HEK293 (cell line): ENCODE results near the gene C12orf57.

Experiments
- CTCF ChIA-PET: fragments of 350-600 bp; formaldehyde crosslinking; extraction: SDS; loops from one replicate; lab custom pipeline; 2021; ENCODE audit warnings: antibody characterized with exemption; lab: Yijun Ruan, JAX
- POLR2A ChIA-PET: fragments of 300-600 bp; formaldehyde crosslinking; extraction: SDS; loops from one replicate; lab custom pipeline; 2020; ENCODE audit warnings: antibody characterized with exemption, inconsistent platforms; lab: Yijun Ruan, JAX
- H3K27ac ChIP-seq: fragments of 200-500 bp; sonication (Bioruptor generic); 2 replicates; pipeline ENCODE4 v1.5.1; 2014; ENCODE audit warnings: low read depth, low read length, control low read depth, inconsistent platforms; ENCODE audit errors: extremely low read depth
- H3K36me3 ChIP-seq, 2 experiments: fragments of 200-500 bp in 1 of 2; sonication (Bioruptor generic) in 1 of 2; 1 replicate in 1 of 2; 2 replicates in 1 of 2; pipeline ENCODE4 v1.5.1; 2014 to 2017; ENCODE audit warnings: inconsistent platforms in 2 of 2, low read length in 2 of 2; ENCODE audit not compliant: control insufficient read depth in 2 of 2, insufficient read depth in 1 of 2
- H3K4me1 ChIP-seq: fragments of 200-500 bp; sonication (Bioruptor generic); 2 replicates; pipeline ENCODE4 v1.5.1; 2014; ENCODE audit warnings: mild to moderate bottlenecking, low read length, inconsistent platforms; ENCODE audit not compliant: control insufficient read depth, insufficient read depth
- H3K4me3 ChIP-seq: 2 replicates; pipeline ENCODE4 v1.5.1; 2011; ENCODE audit warnings: low read depth, mild to moderate bottlenecking, control low read depth, low read length, moderate library complexity
- H3K9me3 ChIP-seq: fragments of 200-500 bp; sonication (Bioruptor generic); 2 replicates; pipeline ENCODE4 v1.5.1; 2014; ENCODE audit warnings: low read depth, low read length, inconsistent platforms; ENCODE audit not compliant: control insufficient read depth, insufficient read depth
- SCRT2 ChIP-seq: fragments of 450-650 bp; formaldehyde crosslinking; IDR thresholded peaks from 2 replicates; pipeline ENCODE4 v1.5.1; 2016; ENCODE audit warnings: missing biosample characterization, missing genetic modification characterization
- TRIM28 ChIP-seq: IDR thresholded peaks from 2 replicates; pipeline ENCODE4 v1.6.1; 2011; ENCODE audit warnings: low read length, control low read depth, borderline replicate concordance
- ZBTB20 ChIP-seq: fragments of 450-650 bp; formaldehyde crosslinking; IDR thresholded peaks from 2 replicates; pipeline ENCODE4 v1.5.1; 2016; ENCODE audit warnings: missing biosample characterization, missing genetic modification characterization
- ZNF121 ChIP-seq: fragments of 450-650 bp; formaldehyde crosslinking; IDR thresholded peaks from 2 replicates; pipeline ENCODE4 v1.5.1; 2016; ENCODE audit warnings: missing biosample characterization, missing genetic modification characterization
- ZNF140 ChIP-seq: fragments of 450-650 bp; formaldehyde crosslinking; IDR thresholded peaks from 2 replicates; pipeline ENCODE4 v1.5.1; 2016; ENCODE audit warnings: missing biosample characterization, missing genetic modification characterization
- ZNF155 ChIP-seq: fragments of 450-650 bp; formaldehyde crosslinking; IDR thresholded peaks from 2 replicates; pipeline ENCODE4 v1.5.1; 2016; ENCODE audit warnings: missing biosample characterization, missing genetic modification characterization
- ZNF223 ChIP-seq: fragments of 450-650 bp; formaldehyde crosslinking; IDR thresholded peaks from 2 replicates; pipeline ENCODE4 v1.5.1; 2016; ENCODE audit warnings: missing biosample characterization, missing genetic modification characterization
- ZNF23 ChIP-seq: fragments of 450-650 bp; formaldehyde crosslinking; IDR thresholded peaks from 2 replicates; pipeline ENCODE4 v1.5.1; 2016; ENCODE audit warnings: missing biosample characterization, missing genetic modification characterization, borderline replicate concordance
- ZNF341 ChIP-seq: fragments of 450-650 bp; formaldehyde crosslinking; IDR thresholded peaks from 2 replicates; pipeline ENCODE4; 2016; ENCODE audit warnings: low read depth, missing biosample characterization, missing genetic modification characterization
- ZNF514 ChIP-seq: fragments of 450-650 bp; formaldehyde crosslinking; IDR thresholded peaks from 2 replicates; pipeline ENCODE4 v1.5.1; 2016; ENCODE audit warnings: missing biosample characterization, missing genetic modification characterization
- ZNF530 ChIP-seq: fragments of 450-650 bp; formaldehyde crosslinking; IDR thresholded peaks from 2 replicates; pipeline ENCODE4 v1.5.1; 2016; ENCODE audit warnings: low read depth, missing biosample characterization, missing genetic modification characterization
- ZNF621 ChIP-seq: fragments of 450-650 bp; formaldehyde crosslinking; IDR thresholded peaks from 2 replicates; pipeline ENCODE4 v1.5.1; 2017; ENCODE audit warnings: missing biosample characterization, missing genetic modification characterization
- ZNF747 ChIP-seq: fragments of 450-650 bp; formaldehyde crosslinking; IDR thresholded peaks from 2 replicates; pipeline ENCODE4 v1.5.1; 2016; ENCODE audit warnings: missing biosample characterization, missing genetic modification characterization
- ZNF837 ChIP-seq: fragments of 450-650 bp; formaldehyde crosslinking; IDR thresholded peaks from 2 replicates; pipeline ENCODE4 v1.5.1; 2016; ENCODE audit warnings: missing biosample characterization, missing genetic modification characterization
- TF ChIP-seq, protein P1 (sequence below): fragments of 450-650 bp; formaldehyde crosslinking; IDR thresholded peaks from 2 replicates; pipeline ENCODE4 v1.5.1; 2016; ENCODE audit warnings: missing biosample characterization, missing genetic modification characterization, borderline replicate concordance
- TF ChIP-seq, protein P2 (sequence below): fragments of 450-650 bp; formaldehyde crosslinking; IDR thresholded peaks from 2 replicates; pipeline ENCODE4 v1.5.1; 2016; ENCODE audit warnings: missing biosample characterization, missing genetic modification characterization
- TF ChIP-seq, protein P3 (sequence below): fragments of 450-650 bp; formaldehyde crosslinking; IDR thresholded peaks from 2 replicates; pipeline ENCODE4 v1.5.1; 2016; ENCODE audit warnings: missing biosample characterization, missing genetic modification characterization
- TF ChIP-seq, protein P4 (sequence below): IDR thresholded peaks from 2 replicates; pipeline ENCODE4 v1.6.1; 2011; ENCODE audit warnings: mild to moderate bottlenecking, low read depth, low read length, borderline replicate concordance
- TF ChIP-seq, protein P5 (sequence below): sonication (generic); formaldehyde crosslinking; IDR thresholded peaks from 2 replicates; pipeline ENCODE4 v1.8.1; 2022; ENCODE audit warnings: mild to moderate bottlenecking, moderate library complexity, missing genetic modification reagents

The C12orf57 gene

DNA sequence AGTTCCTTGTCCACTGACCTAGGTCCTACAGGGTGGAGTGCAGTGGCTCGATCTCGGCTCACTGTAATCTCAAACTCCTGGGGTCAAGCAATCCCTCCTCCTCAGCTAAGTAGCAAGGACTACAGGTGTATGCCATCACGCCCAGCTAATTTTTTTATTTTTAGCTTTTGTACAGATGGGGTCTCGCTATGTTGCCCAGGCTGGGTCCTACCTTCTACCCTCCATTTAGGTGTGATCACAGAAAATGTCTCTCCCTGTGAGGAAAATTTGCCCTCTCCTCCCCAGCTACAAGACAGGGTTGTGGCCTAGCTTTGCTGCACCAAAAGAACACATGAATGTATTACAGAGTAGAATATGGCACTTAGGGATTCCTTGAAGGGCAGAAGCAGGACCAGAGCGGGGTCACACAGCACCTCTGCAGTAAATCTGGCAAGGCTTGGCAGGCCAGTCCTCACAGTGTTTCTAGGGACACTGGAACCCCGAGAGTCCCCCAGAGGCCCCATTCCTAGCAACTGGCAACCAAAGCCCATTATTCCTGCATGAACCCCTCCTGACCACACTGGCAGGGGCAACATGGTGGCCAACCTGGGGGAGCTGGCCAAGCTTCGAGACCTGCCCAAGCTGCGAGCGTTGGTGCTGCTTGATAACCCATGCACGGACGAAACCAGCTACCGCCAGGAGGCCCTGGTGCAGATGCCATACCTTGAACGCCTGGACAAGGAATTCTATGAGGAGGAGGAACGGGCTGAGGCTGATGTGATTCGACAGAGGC, 31.5 kb upstream of the C12orf57 start:
- Histone ChIP-seq H3K27ac (no peak overlapping the region), H3K4me3 (no peak overlapping the region), H3K4me1 (peaks cover 7% of the 10 kb centered on the region), H3K36me3 (peaks cover 4 to 16% of the 10 kb centered on the region in 2 experiments; a peak in 2 of 3 replicates), H3K9me3 (no peaks in the 10 kb centered on the region)
- CTCF ChIA-PET, result interaction anchor here (1.0 to 3.1 kb wide), 5 partner anchors 11 to 201 kb away, joined by 3 to 17 read pairs (median 5); no protein-coding TSS in a partner anchor
- TF ChIP-seq, protein P1, sequence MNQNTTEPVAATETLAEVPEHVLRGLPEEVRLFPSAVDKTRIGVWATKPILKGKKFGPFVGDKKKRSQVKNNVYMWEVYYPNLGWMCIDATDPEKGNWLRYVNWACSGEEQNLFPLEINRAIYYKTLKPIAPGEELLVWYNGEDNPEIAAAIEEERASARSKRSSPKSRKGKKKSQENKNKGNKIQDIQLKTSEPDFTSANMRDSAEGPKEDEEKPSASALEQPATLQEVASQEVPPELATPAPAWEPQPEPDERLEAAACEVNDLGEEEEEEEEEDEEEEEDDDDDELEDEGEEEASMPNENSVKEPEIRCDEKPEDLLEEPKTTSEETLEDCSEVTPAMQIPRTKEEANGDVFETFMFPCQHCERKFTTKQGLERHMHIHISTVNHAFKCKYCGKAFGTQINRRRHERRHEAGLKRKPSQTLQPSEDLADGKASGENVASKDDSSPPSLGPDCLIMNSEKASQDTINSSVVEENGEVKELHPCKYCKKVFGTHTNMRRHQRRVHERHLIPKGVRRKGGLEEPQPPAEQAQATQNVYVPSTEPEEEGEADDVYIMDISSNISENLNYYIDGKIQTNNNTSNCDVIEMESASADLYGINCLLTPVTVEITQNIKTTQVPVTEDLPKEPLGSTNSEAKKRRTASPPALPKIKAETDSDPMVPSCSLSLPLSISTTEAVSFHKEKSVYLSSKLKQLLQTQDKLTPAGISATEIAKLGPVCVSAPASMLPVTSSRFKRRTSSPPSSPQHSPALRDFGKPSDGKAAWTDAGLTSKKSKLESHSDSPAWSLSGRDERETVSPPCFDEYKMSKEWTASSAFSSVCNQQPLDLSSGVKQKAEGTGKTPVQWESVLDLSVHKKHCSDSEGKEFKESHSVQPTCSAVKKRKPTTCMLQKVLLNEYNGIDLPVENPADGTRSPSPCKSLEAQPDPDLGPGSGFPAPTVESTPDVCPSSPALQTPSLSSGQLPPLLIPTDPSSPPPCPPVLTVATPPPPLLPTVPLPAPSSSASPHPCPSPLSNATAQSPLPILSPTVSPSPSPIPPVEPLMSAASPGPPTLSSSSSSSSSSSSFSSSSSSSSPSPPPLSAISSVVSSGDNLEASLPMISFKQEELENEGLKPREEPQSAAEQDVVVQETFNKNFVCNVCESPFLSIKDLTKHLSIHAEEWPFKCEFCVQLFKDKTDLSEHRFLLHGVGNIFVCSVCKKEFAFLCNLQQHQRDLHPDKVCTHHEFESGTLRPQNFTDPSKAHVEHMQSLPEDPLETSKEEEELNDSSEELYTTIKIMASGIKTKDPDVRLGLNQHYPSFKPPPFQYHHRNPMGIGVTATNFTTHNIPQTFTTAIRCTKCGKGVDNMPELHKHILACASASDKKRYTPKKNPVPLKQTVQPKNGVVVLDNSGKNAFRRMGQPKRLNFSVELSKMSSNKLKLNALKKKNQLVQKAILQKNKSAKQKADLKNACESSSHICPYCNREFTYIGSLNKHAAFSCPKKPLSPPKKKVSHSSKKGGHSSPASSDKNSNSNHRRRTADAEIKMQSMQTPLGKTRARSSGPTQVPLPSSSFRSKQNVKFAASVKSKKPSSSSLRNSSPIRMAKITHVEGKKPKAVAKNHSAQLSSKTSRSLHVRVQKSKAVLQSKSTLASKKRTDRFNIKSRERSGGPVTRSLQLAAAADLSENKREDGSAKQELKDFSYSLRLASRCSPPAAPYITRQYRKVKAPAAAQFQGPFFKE (tag by site-specific recombination), result no peak
- TF ChIP-seq ZNF121 (tag by site-specific recombination) (peak; percentile 73), ZNF530 (no peak), ZNF621 (tag by site-specific recombination) (no peak), ZNF23 (tag by site-specific recombination) (no peak)
- TF ChIP-seq, protein P2, sequence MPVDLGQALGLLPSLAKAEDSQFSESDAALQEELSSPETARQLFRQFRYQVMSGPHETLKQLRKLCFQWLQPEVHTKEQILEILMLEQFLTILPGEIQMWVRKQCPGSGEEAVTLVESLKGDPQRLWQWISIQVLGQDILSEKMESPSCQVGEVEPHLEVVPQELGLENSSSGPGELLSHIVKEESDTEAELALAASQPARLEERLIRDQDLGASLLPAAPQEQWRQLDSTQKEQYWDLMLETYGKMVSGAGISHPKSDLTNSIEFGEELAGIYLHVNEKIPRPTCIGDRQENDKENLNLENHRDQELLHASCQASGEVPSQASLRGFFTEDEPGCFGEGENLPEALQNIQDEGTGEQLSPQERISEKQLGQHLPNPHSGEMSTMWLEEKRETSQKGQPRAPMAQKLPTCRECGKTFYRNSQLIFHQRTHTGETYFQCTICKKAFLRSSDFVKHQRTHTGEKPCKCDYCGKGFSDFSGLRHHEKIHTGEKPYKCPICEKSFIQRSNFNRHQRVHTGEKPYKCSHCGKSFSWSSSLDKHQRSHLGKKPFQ (tag by site-specific recombination), result no peak
- TF ChIP-seq, protein P3, sequence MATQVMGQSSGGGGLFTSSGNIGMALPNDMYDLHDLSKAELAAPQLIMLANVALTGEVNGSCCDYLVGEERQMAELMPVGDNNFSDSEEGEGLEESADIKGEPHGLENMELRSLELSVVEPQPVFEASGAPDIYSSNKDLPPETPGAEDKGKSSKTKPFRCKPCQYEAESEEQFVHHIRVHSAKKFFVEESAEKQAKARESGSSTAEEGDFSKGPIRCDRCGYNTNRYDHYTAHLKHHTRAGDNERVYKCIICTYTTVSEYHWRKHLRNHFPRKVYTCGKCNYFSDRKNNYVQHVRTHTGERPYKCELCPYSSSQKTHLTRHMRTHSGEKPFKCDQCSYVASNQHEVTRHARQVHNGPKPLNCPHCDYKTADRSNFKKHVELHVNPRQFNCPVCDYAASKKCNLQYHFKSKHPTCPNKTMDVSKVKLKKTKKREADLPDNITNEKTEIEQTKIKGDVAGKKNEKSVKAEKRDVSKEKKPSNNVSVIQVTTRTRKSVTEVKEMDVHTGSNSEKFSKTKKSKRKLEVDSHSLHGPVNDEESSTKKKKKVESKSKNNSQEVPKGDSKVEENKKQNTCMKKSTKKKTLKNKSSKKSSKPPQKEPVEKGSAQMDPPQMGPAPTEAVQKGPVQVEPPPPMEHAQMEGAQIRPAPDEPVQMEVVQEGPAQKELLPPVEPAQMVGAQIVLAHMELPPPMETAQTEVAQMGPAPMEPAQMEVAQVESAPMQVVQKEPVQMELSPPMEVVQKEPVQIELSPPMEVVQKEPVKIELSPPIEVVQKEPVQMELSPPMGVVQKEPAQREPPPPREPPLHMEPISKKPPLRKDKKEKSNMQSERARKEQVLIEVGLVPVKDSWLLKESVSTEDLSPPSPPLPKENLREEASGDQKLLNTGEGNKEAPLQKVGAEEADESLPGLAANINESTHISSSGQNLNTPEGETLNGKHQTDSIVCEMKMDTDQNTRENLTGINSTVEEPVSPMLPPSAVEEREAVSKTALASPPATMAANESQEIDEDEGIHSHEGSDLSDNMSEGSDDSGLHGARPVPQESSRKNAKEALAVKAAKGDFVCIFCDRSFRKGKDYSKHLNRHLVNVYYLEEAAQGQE (tag by site-specific recombination), result no peak
- POLR2A ChIA-PET, result interaction anchor here (1.1 to 1.3 kb wide), 3 partner anchors 7 to 40 kb away, joined by 3 to 4 read pairs (median 3); partner anchors contain the start of genes LRRC23 and SPSB2

DNA sequence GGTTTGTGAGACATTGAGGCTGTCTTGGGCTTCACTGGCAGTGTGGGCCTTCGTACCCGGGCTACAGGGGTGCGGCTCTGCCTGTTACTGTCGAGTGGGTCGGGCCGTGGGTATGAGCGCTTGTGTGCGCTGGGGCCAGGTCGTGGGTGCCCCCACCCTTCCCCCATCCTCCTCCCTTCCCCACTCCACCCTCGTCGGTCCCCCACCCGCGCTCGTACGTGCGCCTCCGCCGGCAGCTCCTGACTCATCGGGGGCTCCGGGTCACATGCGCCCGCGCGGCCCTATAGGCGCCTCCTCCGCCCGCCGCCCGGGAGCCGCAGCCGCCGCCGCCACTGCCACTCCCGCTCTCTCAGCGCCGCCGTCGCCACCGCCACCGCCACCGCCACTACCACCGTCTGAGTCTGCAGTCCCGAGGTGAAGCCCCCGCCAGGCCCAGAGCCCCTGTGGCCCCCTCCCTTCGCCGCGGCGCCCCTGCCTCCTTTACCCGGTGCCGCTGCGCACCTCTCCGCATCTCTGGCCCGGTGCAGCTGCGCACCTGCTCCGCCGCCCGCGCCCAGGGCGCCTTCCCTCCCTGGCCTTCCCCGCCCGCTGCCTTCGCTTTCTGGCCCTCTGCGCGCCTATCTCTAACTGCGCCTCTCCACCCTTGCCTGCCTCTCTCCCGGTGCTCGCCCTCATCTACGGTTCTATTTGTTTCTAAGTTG, 29.4 kb upstream of the C12orf57 start, which contains the start of gene ENO2:
Gene ENO2 (plus strand): TSS at position 335 of the 701 bp plus-strand sequence. CDS start 1,253 bp downstream, outside the sequence.
- ChIA-PET CTCF (interaction anchor here (0.7 kb wide), 1 partner anchor 9 kb away, joined by 3 read pairs; no protein-coding TSS in a partner anchor), POLR2A (interaction anchor here (0.6 to 1.7 kb wide), 9 partner anchors 8 to 284 kb away, joined by 3 to 8 read pairs (median 4); partner anchors contain the start of genes C12orf57, RNU7-1 and SPSB2)
- no peaks in the 10 kb centered on the region for H3K9me3 ChIP-seq
- peaks cover 7% of the 10 kb centered on the region for H3K4me1 ChIP-seq
- H3K36me3 ChIP-seq, result peaks cover 7 to 31% of the 10 kb centered on the region in 2 experiments; a peak in 2 of 3 replicates
- peak within 1 kb of the TSS; percentile 60 for H3K4me3 ChIP-seq
- H3K27ac ChIP-seq, result peak within 1 kb of the TSS; percentile 51; the same call in 1 of the 2 replicates
- TF ChIP-seq ZNF155 (tag by site-specific recombination) (no peak), ZNF747 (no peak), ZNF341 (tag by site-specific recombination) (no peak), ZNF837 (tag by site-specific recombination) (no peak), SCRT2 (no peak), ZNF140 (tag by site-specific recombination) (no peak), ZNF514 (tag by site-specific recombination) (no peak), ZBTB20 (tag by site-specific recombination) (peak; percentile 78; the same call in 1 of the 2 replicates), ZNF223 (no peak), TRIM28 (no peak)
- TF ChIP-seq, protein P4, sequence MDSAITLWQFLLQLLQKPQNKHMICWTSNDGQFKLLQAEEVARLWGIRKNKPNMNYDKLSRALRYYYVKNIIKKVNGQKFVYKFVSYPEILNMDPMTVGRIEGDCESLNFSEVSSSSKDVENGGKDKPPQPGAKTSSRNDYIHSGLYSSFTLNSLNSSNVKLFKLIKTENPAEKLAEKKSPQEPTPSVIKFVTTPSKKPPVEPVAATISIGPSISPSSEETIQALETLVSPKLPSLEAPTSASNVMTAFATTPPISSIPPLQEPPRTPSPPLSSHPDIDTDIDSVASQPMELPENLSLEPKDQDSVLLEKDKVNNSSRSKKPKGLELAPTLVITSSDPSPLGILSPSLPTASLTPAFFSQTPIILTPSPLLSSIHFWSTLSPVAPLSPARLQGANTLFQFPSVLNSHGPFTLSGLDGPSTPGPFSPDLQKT, result no peak
- TF ChIP-seq, protein P5, sequence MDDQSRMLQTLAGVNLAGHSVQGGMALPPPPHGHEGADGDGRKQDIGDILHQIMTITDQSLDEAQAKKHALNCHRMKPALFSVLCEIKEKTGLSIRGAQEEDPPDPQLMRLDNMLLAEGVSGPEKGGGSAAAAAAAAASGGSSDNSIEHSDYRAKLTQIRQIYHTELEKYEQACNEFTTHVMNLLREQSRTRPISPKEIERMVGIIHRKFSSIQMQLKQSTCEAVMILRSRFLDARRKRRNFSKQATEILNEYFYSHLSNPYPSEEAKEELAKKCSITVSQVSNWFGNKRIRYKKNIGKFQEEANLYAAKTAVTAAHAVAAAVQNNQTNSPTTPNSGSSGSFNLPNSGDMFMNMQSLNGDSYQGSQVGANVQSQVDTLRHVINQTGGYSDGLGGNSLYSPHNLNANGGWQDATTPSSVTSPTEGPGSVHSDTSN (CRISPR knock-in tag), result no peak
